ENCODE data around the gene TMEM240. TPM values are rescaled to one million over a fixed set of nuclear protein-coding genes. Genes with fewer than 3 reads are reported as not detected.

The TMEM240 gene
- total and polyA plus RNA-seq, 9 of the 15 experiments (the other 6 are each of a cell fraction or from before 2014, with no cell fraction given): 0.24 to 2.0 (median 0.69) TPM; not detected in 5

DNA sequence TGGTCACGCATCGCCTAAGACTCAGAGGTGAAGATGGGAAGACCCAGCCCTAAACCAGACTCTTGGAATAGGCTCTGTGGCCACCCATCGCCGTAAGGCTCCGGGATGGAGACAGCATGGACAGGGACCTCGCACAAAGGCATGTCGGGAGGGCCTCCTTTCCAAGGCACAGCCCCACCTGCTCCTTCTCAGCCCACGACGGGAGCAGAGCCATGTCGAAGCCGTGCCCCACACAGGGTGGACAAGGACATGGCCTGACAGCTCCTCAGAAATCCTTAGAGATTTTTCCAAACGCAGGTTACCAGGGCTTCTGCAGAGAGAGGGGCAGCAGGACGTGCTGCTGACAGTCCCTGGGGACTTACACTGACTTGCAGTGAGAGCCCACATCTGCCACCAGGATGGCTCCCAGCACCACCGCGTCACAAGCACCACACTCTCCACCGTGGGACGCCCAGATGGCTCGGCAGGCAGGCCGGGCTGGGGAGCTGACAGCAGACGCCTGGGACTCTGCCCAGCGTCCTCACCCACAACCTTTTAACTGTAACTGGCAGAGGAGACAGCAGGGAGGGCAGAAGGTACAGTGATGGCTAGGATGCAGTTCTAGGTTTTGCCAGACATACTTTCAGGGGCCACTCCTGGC lies 22.3 kb upstream of the TMEM240 start (continued):
- TF ChIP-seq THAP12 (CRISPR knock-in tag; IDR thresholded peaks at IDR 0.05): no peak
- TF ChIP-seq STAT5A (IDR thresholded peaks at IDR 0.05; ENCODE audit: borderline replicate concordance, low read length): no peak
- no peak for TF ChIP-seq HNRNPL (IDR thresholded peaks at IDR 0.05; ENCODE audit: low read depth, low read length)
- no peak for TF ChIP-seq KDM4B (IDR thresholded peaks at IDR 0.05; ENCODE audit: borderline replicate concordance in 2 of 2, low read depth in 1 of 2)
- no peak for TF ChIP-seq MGA (IDR thresholded peaks at IDR 0.05)
- TF ChIP-seq, protein P1, sequence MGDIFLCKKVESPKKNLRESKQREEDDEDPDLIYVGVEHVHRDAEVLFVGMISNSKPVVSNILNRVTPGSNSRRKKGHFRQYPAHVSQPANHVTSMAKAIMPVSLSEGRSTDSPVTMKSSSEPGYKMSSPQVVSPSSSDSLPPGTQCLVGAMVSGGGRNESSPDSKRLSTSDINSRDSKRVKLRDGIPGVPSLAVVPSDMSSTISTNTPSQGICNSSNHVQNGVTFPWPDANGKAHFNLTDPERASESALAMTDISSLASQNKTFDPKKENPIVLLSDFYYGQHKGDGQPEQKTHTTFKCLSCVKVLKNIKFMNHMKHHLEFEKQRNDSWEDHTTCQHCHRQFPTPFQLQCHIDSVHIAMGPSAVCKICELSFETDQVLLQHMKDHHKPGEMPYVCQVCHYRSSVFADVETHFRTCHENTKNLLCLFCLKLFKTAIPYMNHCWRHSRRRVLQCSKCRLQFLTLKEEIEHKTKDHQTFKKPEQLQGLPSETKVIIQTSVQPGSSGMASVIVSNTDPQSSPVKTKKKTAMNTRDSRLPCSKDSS (IDR thresholded peaks at IDR 0.05; ENCODE audit: low read depth, partially characterized antibody): no peak
- peak; percentile 73 for TF ChIP-seq POLR2G (IDR thresholded peaks at IDR 0.05; ENCODE audit: low read depth, low read length)
